Trophoblast cell (in vitro differentiated cells and primary cell): Measurements from ENCODE around the gene NADSYN1.

Experiments
- DNase-seq, 2 donors: peaks; one replicate each; pipeline ENCODE4 v3.0.0-alpha.2; 2016
- H2AFZ ChIP-seq: 2 replicates; pipeline ENCODE4 v1.6.1; 2013; ENCODE audit warnings: low read length, moderate library complexity, mild to moderate bottlenecking; ENCODE audit not compliant: insufficient read depth, poor library complexity
- H2AK5ac ChIP-seq: 2 replicates; pipeline ENCODE4 v1.6.1; 2013; ENCODE audit warnings: mild to moderate bottlenecking, low read length
- H2BK120ac ChIP-seq: 2 replicates; pipeline ENCODE4 v1.6.1; 2013; ENCODE audit warnings: low read length, mild to moderate bottlenecking, moderate library complexity; ENCODE audit not compliant: insufficient read depth, poor library complexity
- H2BK12ac ChIP-seq: 2 replicates; pipeline ENCODE4 v1.6.1; 2013; ENCODE audit warnings: mild to moderate bottlenecking, low read length, moderate library complexity
- H2BK5ac ChIP-seq: 2 replicates; pipeline ENCODE4 v1.6.1; 2013; ENCODE audit warnings: low read length, low read depth, moderate library complexity, mild to moderate bottlenecking; ENCODE audit not compliant: poor library complexity
- H3K14ac ChIP-seq: 2 replicates; pipeline ENCODE4 v1.6.1; 2013; ENCODE audit warnings: mild to moderate bottlenecking, low read length
- H3K18ac ChIP-seq: 2 replicates; pipeline ENCODE4 v1.6.1; 2013; ENCODE audit warnings: mild to moderate bottlenecking, low read length
- H3K23ac ChIP-seq: 2 replicates; pipeline ENCODE4 v1.6.1; 2013; ENCODE audit warnings: low read length
- H3K27ac ChIP-seq: 2 replicates; pipeline ENCODE4 v1.5.1; 2013; ENCODE audit warnings: low read depth, mild to moderate bottlenecking, inconsistent platforms, low read length, moderate library complexity
- H3K27me3 ChIP-seq: 2 replicates; pipeline ENCODE4 v1.6.1; 2013; ENCODE audit warnings: inconsistent platforms, mild to moderate bottlenecking, low read length, moderate library complexity; ENCODE audit not compliant: insufficient read depth
- H3K36me3 ChIP-seq, 2 experiments: 1 replicate in 1 of 2; 2 replicates in 1 of 2; pipeline ENCODE4 v1.6.1; 2013; ENCODE audit warnings: low read length in 2 of 2, mild to moderate bottlenecking in 2 of 2, moderate library complexity in 1 of 2; ENCODE audit not compliant: insufficient read depth in 2 of 2, control insufficient read depth in 1 of 2
- H3K4ac ChIP-seq: 2 replicates; pipeline ENCODE4 v1.6.1; 2013; ENCODE audit warnings: low read depth, mild to moderate bottlenecking, low read length, moderate library complexity
- H3K4me1 ChIP-seq, 2 experiments: 1 replicate in 1 of 2; 2 replicates in 1 of 2; pipeline ENCODE4 v1.6.1; 2013; ENCODE audit warnings: low read length in 2 of 2, mild to moderate bottlenecking in 2 of 2, moderate library complexity in 1 of 2; ENCODE audit not compliant: insufficient read depth in 2 of 2, control insufficient read depth in 1 of 2
- H3K4me2 ChIP-seq: 2 replicates; pipeline ENCODE4 v1.6.1; 2013; ENCODE audit warnings: inconsistent platforms, mild to moderate bottlenecking, low read length, moderate library complexity
- H3K4me3 ChIP-seq: 2 replicates; pipeline ENCODE4 v1.5.1; 2013; ENCODE audit warnings: mild to moderate bottlenecking, low read depth, low read length, inconsistent platforms
- H3K79me1 ChIP-seq: one replicate; pipeline ENCODE4 v1.6.1; 2013; ENCODE audit warnings: low read length
- H3K79me2 ChIP-seq: 2 replicates; pipeline ENCODE4 v1.6.1; 2013; ENCODE audit warnings: low read length, mild to moderate bottlenecking; ENCODE audit not compliant: control insufficient read depth, insufficient read depth, poor library complexity
- H3K9ac ChIP-seq: 2 replicates; pipeline ENCODE4 v1.6.1; 2013; ENCODE audit warnings: mild to moderate bottlenecking, low read length
- H3K9me3 ChIP-seq: 2 replicates; pipeline ENCODE4 v1.6.1; 2013; ENCODE audit warnings: low read depth, mild to moderate bottlenecking, control low read depth, inconsistent platforms, low read length; ENCODE audit not compliant: insufficient read depth
- H4K12ac ChIP-seq: 2 replicates; pipeline ENCODE4 v1.6.1; 2013; ENCODE audit warnings: low read depth, mild to moderate bottlenecking, low read length, moderate library complexity
- H4K8ac ChIP-seq: 2 replicates; pipeline ENCODE4 v1.6.1; 2013; ENCODE audit warnings: low read depth, mild to moderate bottlenecking, low read length, moderate library complexity
- H4K91ac ChIP-seq: one replicate; pipeline ENCODE4 v1.6.1; 2013; ENCODE audit warnings: low read depth, mild to moderate bottlenecking, low read length, moderate library complexity
- WGBS: extraction: QIAGEN DNeasy Blood & Tissue Kit; methylation state at CpG from one replicate; pipeline ENCODE4 v1.1.7; 2013; ENCODE audit warnings: missing lambda C conversion rate; ENCODE audit not compliant: insufficient read length, insufficient coverage; ENCODE audit errors: extremely low coverage; 5-methylcytosine and 5-hydroxymethylcytosine counted together

The NADSYN1 gene

GRCh38 chr11:71490731-71491390, 37.9 kb downstream of the NADSYN1 start:
- peaks cover 37 to 44% of the 10 kb centered on the region in 2 experiments for H3K36me3 ChIP-seq
- no peak overlapping the region for H3K4me3 ChIP-seq
- no peaks in the 10 kb centered on the region for H3K9me3 ChIP-seq
- DNase-seq = no peak
- no peak overlapping the region for H2AK5ac ChIP-seq
- no peak overlapping the region for H3K18ac ChIP-seq
- no peaks in the 10 kb centered on the region for H3K79me2 ChIP-seq
- H2BK5ac ChIP-seq = no peak overlapping the region
- H3K4me2 ChIP-seq = no peak overlapping the region
- H4K8ac ChIP-seq = no peak overlapping the region
- H3K14ac ChIP-seq = no peak overlapping the region
- no peaks in the 10 kb centered on the region for H3K79me1 ChIP-seq
- H2AFZ ChIP-seq = no peak overlapping the region
- no peak overlapping the region for H3K4ac ChIP-seq
- H2BK12ac ChIP-seq = no peak overlapping the region
- H3K4me1 ChIP-seq = peaks cover 5 to 11% of the 10 kb centered on the region in 2 experiments
- H3K27ac ChIP-seq = no peak overlapping the region
- H4K12ac ChIP-seq = no peak overlapping the region
- no CpG with 5 or more reads among the region's 28 CpGs for WGBS
- no peak overlapping the region for H3K9ac ChIP-seq
- no peak overlapping the region for H3K23ac ChIP-seq
- no peak overlapping the region for H2BK120ac ChIP-seq
- no peak overlapping the region for H4K91ac ChIP-seq
- no peaks in the 10 kb centered on the region for H3K27me3 ChIP-seq

GRCh38 chr11:71491531-71491930, 38.5 kb downstream of the NADSYN1 start:
- Histone ChIP-seq H3K14ac (no peak overlapping the region), H4K91ac (no peak overlapping the region), H2BK120ac (no peak overlapping the region), H3K79me2 (no peaks in the 10 kb centered on the region), H3K9me3 (peaks cover 3% of the 10 kb centered on the region), H3K79me1 (no peaks in the 10 kb centered on the region), H3K27ac (no peak overlapping the region), H3K27me3 (no peaks in the 10 kb centered on the region), H2BK12ac (no peak overlapping the region), H3K9ac (no peak overlapping the region), H3K4me2 (no peak overlapping the region), H2AFZ (no peak overlapping the region), H4K8ac (no peak overlapping the region), H3K18ac (no peak overlapping the region), H3K4me3 (no peak overlapping the region), H3K4ac (no peak overlapping the region), H3K23ac (no peak overlapping the region), H3K36me3 (peaks cover 43 to 45% of the 10 kb centered on the region in 2 experiments), H4K12ac (no peak overlapping the region), H2AK5ac (no peak overlapping the region), H3K4me1 (peaks cover 5 to 11% of the 10 kb centered on the region in 2 experiments), H2BK5ac (no peak overlapping the region)
- no CpG with 5 or more reads among the region's 19 CpGs for WGBS
- DNase-seq = no peak

DNA sequence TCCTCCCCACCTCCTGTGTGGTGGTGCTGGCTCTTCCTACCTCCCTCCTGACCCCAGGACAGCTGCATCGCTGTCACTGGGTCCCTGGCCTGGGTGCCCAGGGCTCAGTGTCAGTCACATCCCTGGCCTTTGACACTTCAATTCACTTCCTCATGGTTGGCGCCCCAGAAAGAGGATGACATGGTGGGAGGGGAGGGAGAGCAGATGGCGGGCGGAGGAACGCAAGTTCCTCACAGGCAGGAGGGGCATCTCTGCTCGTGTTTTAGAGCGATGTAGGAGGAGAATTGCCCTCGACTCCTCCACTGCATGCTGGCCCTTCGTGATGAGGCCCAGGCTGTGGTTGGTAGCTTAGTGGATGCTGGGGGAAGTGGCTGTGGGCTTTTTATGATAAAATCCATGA, 38.9 kb downstream of the NADSYN1 start:
- H3K4me2 ChIP-seq = no peak overlapping the region
- H3K36me3 ChIP-seq = peaks cover 46 to 47% of the 10 kb centered on the region in 2 experiments
- peaks cover 4% of the 10 kb centered on the region for H3K9me3 ChIP-seq
- H2BK120ac ChIP-seq = no peak overlapping the region
- H3K9ac ChIP-seq = no peak overlapping the region
- no peaks in the 10 kb centered on the region for H3K79me2 ChIP-seq
- no peak overlapping the region for H3K27ac ChIP-seq
- H3K4me1 ChIP-seq = peaks cover 5 to 11% of the 10 kb centered on the region in 2 experiments
- H4K12ac ChIP-seq = no peak overlapping the region
- H2BK5ac ChIP-seq = no peak overlapping the region
- no peak overlapping the region for H2AK5ac ChIP-seq
- H2BK12ac ChIP-seq = no peak overlapping the region
- H2AFZ ChIP-seq = no peak overlapping the region
- no peak overlapping the region for H4K91ac ChIP-seq
- H3K27me3 ChIP-seq = no peaks in the 10 kb centered on the region
- H3K23ac ChIP-seq = no peak overlapping the region
- no CpG with 5 or more reads among the region's 9 CpGs for WGBS
- no peaks in the 10 kb centered on the region for H3K79me1 ChIP-seq
- H3K14ac ChIP-seq = no peak overlapping the region
- H4K8ac ChIP-seq = no peak overlapping the region
- no peak overlapping the region for H3K18ac ChIP-seq
- no peak overlapping the region for H3K4me3 ChIP-seq
- DNase-seq = no peak
- no peak overlapping the region for H3K4ac ChIP-seq

DNA sequence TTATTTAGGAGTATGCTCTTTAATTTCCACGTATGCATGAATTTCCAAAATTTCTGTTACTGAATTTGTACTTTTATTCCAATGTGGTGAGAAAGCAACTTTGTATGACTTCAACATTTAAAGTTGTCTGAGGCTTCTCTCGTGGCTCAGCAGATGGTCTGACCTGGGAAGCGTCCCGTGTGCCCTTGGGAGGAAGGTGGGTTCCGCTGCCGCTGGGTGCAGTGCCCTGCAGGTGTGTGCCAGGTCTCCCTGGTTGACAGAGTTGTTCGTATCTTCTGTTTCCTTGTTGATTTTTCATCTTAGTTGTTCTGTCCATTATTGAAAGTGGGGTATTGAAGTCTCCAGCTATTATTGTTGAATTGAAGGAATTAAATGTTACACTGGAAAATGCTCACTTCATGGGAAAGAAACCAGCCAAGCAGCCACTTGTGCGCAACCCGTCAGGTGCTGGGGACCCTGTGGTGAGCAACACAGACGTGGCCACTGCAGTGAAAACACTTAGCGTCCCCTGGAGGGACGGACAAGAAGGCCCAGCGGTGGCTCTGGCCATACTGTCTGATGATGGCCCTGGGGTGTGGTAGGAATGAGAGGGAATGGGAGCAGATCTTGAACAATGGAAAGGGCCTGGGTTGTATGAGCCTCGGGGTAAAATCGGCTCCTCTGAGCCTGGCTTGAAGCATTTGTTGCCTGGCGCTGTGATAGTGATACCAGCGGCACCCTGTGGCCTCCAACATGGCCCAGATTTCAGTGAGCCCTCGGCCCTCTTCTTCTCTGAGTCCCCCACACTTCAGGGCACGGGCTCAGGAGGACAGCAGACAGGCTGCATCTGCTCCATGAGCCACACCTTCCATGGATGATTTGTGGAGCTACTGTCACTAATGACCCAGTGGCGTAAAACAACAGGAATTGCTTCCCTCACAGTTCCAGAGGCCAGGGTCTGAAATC, 42.6 kb downstream of the NADSYN1 start:
- no peak overlapping the region for H2BK120ac ChIP-seq
- no peak overlapping the region for H3K9ac ChIP-seq
- H3K27ac ChIP-seq = no peak overlapping the region
- WGBS = no CpG with 5 or more reads among the region's 20 CpGs
- H3K14ac ChIP-seq = no peak overlapping the region
- H3K23ac ChIP-seq = no peak overlapping the region
- no peak overlapping the region for H3K4me3 ChIP-seq
- no peak overlapping the region for H2AFZ ChIP-seq
- H3K9me3 ChIP-seq = peaks cover 4% of the 10 kb centered on the region
- no peak overlapping the region for H2BK5ac ChIP-seq
- no peak overlapping the region for H4K12ac ChIP-seq
- no peak overlapping the region for H4K91ac ChIP-seq
- DNase-seq = no peak
- no peak overlapping the region for H3K18ac ChIP-seq
- no peak overlapping the region for H3K4ac ChIP-seq
- H3K36me3 ChIP-seq = peaks cover 51 to 67% of the 10 kb centered on the region in 2 experiments
- no peak overlapping the region for H2AK5ac ChIP-seq
- H4K8ac ChIP-seq = no peak overlapping the region
- no peaks in the 10 kb centered on the region for H3K4me1 ChIP-seq
- no peaks in the 10 kb centered on the region for H3K79me1 ChIP-seq
- H3K27me3 ChIP-seq = no peaks in the 10 kb centered on the region
- H3K4me2 ChIP-seq = no peak overlapping the region
- no peak overlapping the region for H2BK12ac ChIP-seq
- no peaks in the 10 kb centered on the region for H3K79me2 ChIP-seq
